HG03457 (cell line): ENCODE measurements around the gene FHL1.

Experiments used
- ATAC-seq: cut with Tn5 transposase; IDR thresholded peaks from one replicate; pipeline ENCODE4 v1.9.1; 2021; ENCODE audit warnings: moderate number of reproducible peaks; ENCODE audit not compliant: unreplicated experiment

Gene FHL1

DNA sequence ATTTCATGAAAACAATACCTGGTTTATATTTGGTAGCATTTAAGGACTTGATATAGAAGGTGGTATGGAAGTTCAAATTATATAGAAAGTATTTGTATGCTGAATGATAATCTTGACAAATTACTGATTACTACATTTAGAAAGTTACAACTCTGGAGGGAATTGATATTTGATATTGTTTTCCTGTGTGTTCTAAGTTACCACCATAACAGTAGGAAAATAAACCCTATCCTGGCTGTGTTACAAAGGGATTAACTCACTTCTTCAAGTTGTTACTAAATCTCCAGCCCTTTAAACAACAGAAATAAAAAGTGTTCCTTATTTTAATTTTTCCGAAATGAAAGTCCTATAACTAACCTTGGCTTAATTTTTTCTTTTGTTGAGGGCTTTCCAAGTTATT lies 36.6 kb downstream of the FHL1 start:
- ATAC-seq = no peak

DNA sequence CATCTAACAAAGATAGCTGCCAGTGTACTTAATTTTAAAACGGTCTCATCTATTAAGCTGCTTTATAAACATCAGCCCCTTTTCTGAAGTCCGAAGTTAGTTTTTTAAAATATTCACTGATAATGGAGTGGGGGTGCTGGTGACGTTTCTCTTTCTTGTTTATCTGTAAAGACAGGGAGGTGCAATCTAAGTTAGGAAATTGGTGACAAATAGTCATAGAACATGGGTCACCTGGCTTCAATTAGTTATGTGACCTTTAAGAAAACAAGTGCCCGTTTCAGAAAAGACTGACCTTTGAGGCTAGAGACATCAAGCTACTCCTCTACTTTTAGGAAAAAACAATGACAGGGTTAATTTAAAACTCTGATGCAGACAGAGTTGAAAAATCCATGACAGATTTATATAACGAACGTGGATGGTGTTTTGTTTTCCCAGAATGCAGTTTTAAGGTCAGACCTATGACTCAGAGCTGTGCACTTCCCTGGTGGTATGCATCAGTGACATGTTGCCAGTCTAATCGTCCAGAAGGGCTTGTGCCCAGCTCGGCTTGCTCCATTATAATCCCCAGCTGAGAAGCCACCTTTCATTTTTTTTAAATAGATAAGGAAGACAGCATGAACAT lies 38.2 kb downstream of the FHL1 start:
- ATAC-seq = no peak

DNA sequence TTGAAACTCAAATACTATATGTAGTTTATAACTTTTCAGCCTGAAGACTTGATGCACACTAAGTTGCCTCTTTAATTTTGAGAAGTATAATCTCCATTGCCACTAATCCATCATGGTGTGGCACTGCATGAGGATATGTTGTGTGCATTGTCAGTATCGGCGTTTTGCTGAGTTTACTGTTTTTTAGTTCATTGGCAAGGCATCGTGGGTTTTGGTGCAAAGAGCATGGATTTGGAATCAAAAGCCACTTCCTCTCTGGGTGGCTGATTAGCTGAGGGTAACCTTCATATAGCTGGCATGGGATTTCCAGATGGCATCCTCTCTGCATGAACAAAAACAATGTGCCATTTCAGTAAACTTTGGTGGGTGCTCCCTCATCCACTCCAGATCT lies 38.7 kb downstream of the FHL1 start:
- no peak for ATAC-seq

DNA sequence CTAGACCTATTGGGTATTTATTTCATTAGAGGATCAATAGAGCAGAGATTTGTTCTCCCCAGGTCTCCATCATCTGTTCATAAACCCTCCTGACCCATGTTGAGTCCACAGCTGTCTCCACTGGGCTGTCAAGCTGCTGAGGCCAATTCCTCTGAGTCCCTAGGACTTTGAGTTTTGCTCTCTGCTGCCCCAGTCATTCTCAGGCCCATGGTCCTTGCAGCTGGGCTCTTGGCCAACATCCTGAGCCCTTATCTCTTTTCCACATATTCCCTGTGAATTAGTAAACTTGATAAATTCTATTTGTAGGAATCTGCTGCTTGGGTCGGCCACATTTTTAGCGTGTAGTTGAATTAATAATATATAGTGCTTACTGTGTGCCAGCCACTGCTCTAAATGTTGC lies 41.9 kb downstream of the FHL1 start:
- no peak for ATAC-seq

DNA sequence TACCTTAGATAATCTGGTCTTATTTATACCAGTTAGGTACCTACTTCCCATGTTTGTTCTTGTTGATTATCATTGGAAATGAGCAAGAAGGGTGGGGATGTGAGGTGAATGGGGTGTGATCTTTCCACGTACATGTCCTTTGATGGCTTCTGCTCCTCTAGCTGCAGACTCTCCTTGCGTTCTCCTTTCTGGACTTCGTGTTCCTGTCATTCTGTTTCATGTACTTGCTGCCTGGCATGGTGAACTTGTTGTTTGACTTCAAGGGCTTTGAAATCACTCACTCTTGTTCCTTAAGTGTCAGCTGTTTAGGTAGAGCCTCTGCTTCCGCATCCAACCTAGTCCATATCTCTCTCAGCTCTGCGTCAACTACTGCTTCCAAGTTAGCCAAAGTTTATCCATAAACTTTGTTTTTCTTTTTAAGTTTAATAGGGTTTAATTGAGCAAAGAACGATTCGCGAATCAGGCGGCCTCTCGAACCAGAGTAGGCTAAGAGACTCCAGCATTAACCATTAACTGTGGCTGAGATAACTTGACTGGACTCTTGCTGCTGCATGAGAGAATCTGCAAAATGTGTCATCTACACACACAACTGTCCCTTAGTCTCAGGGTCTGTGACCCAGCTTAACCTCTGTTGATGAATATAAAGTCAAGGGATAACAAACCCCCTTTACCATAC lies 42.8 kb downstream of the FHL1 start:
- no peak for ATAC-seq

DNA sequence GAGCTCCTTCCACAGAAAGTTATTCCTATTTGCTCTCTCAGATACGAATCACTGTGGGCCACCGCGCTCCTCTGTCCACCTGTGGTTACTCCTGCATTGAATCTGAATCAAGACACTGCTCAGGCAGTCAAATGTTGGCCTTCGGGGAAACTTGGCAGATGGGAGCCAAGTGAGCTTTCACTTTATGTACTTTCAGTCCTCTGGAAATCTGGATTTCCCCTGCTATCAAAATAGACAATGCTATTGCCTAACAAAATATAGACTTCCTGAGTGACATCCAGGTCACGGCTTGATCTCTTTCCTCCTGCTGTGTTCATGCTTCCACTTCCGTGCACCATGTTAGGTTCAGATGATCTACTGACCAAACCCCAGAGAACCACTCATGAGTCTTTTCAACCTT lies 43.8 kb downstream of the FHL1 start:
- ATAC-seq = no peak

DNA sequence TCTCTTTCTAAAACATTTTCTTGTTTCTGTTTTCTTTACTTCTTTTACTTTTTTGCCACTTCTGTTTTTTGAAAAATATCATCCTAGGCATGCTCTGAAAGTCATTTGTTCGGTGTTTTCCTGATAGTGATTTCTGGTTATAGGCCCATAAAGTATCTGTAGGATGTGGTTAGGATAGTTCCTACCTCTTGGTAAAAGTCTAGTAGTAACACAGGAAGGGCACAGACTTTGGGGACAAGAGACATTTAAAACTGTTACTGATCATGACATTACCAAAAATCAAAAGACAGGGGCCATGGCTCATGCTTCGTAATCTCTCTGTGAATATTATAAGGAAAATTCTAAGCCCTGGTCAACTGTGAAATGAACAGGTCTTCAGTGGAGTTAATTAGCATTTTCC lies 44.8 kb downstream of the FHL1 start:
- no peak for ATAC-seq

DNA sequence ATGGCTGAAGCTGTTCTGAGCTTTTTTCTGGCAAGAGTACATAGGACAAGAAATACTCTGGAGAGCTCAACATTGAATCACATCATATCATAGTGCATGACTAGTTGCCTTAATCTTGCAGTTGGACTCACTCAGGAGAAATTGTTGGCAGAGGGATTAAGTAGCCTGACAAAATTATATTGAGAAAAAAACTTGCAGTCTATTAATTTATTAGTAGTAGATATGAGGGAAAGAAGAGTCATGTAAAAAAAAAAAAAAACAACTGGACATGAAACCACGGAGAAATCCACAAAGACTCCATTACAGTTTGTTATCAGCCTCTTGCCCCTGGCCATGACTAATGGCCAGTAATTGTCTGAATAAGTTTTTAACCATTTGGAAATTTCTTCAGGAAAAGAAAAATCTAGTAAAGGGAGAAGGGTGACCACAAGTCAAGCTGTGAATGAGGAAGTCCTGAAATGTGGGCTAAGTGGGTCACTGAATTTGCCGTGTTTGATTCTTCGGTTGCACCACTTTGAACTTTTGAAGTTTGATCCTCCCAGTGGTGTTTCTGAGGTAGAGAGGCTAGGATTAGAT lies 45.6 kb downstream of the FHL1 start:
- no peak for ATAC-seq

DNA sequence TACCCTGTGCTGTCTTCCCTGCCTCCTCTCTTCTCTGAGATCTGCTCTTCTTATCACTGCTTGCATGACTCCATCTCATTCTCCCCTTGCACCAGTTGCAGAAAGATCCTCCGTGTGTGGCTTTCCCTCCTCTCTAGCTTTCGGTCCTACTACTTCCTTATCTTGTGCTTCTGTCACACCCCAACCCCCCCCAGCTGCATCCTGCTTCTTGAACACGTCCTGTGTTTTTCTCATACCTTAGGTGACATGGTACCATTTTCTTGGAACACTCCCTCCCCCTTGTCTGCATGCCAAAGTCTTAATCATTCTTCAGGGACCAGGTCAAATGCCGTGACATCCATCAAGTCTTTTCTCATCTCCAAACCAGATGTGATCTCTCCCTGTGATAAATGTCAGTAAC lies 46.4 kb downstream of the FHL1 start:
- no peak for ATAC-seq

DNA sequence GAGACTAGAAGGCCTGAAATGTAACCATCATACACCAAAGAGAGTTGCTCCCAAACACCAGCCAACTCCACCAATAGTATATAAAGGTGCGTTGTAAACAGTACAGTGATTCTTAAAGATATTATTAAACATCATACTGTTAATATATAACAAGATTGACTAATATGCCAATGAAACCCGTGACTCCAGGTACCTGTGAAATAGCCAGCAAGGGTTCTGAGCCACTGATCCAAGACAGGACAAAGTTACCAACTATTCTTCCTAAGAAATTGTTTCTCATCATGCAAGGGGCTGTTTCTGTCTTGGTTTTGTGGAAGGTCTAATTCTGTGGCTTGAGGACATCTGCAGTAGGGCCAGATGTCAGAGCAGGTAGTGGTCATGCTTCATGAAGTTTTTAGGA lies 47.2 kb downstream of the FHL1 start:
- no peak for ATAC-seq

DNA sequence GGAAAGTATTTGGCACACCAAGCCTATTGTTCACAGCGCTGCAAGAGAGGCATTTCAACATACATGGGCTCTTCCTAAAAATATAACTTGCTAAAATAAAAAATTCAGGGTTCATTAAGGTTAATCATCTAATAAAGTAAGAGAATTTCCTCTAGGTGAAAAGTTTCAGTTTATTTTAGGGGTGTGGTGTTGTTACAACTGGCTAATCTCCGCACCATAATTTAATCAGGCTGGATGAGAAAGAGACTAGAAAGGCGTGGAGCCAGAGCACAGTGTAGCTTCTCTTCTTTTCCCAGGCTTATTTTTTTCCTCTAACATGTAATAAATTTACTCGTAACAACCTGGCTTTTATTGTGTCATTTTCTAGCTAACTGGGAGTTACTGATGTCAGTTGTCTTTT lies 47.9 kb downstream of the FHL1 start:
- no peak for ATAC-seq

DNA sequence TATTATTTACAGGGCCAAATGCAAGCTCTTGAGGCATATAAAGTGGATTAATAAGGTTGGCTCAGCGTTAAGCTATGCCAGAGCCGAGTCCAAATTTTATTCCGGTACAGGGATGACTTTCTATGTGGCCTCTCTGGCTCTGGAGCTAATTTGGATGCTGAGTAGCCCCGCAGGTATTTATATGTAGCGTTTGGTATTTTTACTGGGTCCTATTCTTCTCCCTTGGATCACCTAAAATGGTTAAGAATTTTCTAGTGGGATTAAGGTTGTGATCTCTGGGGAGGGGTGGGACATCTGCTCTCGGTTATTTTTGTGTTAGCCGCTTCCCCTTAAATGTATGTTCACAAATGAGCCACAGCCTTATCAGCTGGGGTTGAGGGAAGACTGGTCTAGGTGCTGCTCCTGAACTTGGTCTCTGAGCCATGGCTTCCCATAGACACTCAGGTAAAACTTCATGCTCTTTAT lies 49.4 kb downstream of the FHL1 start:
- no peak for ATAC-seq

DNA sequence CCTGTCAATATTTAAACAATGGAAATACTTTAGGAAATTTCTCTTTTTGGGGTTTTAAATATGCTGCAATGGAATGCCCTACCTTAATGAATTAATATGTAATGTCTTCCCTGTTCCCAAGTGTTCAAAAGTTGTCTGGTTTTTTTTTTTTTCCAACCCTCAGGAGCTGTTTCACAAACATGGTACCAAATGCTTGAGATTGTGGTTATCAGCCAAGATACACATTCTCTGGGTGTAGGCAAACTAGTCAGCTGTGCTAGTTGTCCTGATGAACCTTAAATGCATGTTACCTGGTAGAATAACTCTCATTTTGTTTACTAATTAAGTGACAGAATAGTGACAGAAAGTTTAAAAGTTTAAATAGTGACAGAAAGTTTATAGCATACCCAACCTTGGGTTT lies 50.7 kb downstream of the FHL1 start:
- no peak for ATAC-seq

DNA sequence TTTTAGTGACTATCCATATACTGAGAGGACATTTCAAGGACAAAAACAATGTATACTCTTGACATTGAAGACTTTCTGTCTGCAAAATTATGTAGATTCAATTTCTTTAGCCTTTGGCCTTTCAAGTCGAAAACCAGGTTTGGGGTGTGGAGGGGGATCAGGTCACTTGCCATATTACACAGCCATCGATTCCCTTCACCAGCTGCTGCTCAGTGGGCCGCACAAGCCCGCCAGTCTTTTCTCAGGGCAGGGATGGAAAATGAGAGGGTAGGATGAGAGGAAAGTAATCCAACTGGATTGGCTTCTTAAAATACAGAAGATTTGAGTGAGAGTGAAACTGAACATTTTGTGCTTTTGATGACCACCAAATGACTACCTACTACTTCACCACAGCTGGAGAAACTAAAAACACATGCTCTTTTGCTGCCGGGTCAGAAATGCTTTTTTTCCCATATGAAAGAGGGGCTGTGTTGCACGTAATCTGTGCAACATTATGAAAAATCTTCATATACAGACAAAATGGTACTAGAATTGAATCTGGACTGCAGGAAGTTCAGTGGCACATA lies 51.4 kb downstream of the FHL1 start:
- no peak for ATAC-seq

DNA sequence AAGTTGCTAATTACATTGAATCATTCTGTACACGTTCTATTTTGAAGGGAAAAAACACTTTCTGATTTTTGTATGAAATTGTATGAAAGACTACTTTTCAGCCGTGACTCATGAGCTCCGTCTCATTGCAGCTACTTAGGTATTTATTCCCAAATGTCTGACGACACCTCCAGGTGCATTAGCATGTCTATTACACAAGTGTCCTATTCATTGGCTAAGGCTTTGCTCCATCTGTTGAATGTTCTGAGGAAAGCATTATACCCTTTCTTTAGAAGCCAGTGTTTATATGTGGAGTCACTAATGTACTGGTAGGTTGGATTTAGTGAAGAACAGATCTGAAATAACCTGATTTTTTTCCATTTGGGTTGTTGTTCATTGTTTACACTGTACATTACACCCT lies 52.0 kb downstream of the FHL1 start:
- ATAC-seq = no peak

DNA sequence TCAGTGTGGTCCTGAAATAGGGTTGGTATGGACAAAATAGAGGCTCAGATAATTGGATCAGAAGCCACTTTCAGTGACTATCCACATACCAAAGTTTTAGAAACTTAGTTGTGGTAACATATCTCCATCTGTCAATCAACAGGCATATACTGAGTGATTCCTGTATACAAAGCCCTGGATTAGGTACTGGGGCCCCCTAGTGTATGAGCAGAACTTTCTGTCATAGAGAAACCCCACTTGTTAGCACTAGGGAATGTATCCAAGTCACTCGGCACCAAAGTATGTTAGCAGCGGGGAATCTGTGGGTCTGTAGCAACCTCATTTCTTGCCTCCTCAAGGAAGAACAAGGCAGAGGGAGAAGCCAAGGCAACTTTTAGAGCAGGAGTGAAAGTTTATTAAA lies 53.1 kb downstream of the FHL1 start:
- no peak for ATAC-seq

DNA sequence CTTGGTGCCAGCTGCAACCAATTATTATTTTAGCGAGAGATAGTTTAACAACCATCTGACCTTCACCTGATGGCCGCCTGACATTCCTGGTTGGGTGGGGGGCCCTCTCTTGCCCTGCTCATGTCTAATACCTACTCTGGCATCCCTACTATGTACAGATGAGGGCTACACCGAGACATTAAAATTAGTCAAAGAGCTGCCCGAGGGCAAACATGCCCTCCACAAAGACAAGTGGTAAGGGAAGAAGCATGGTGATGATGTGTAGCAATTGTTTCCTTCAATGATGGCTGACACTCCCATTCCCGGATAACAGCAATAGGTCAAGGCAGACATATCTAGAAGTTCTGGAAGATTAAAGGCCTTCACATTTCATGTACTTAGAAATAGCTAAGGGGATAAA lies 54.3 kb downstream of the FHL1 start:
- no peak for ATAC-seq

DNA sequence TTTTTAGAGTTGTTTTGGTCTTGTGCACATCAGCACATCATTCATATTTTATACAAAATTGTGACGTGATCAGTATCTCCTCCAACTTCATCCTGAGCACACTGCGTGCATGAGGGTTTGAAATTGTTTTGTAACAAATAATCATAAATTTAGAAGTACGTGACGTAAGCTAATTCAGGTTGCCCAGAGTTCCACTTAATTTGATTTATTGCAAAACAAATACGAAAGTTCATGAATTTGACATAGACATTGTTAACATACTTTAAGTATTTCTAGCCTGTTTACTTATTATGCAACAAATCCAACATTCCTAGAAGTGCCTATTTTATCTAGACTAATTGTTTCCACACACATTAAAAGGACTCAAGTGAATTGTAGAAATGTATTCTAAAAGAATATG lies 55.6 kb downstream of the FHL1 start:
- no peak for ATAC-seq

DNA sequence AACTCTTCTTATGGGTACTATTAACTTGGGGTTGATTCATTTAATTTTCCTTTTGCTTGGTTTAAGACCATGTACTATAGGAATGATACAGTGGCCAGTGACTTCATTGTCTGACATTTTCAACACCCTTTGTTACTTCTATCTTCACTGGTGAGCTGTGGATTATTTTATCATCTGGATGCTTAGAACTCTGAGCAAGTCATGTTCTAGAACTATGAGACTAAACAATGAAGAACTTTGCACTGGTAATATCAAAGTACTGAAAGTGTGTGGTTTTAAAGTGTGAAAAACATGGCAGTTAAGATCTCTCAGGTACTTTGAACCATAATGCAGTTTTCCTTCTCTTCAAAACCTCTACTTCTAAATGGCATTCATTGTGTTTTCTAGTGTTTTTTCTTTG lies 56.1 kb downstream of the FHL1 start:
- no peak for ATAC-seq

DNA sequence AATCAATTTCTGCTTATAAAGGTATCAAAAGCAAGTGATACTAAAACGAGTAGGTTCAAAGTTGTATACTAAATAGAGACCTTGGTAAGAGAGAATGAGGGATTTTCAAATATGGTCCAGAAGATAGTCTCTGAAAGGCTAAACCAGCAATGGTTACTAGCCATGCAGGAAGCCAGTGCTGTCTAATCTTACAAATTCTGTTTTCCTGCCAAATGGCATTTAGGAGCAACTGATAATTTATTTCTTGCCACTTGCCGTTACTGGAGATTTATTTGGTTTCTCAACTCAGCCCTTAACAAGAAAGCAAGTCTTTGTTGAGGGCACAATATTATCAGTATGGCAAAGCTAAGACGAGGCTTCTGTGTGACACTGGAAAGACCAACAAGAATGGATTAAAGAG lies 56.6 kb downstream of the FHL1 start:
- no peak for ATAC-seq

DNA sequence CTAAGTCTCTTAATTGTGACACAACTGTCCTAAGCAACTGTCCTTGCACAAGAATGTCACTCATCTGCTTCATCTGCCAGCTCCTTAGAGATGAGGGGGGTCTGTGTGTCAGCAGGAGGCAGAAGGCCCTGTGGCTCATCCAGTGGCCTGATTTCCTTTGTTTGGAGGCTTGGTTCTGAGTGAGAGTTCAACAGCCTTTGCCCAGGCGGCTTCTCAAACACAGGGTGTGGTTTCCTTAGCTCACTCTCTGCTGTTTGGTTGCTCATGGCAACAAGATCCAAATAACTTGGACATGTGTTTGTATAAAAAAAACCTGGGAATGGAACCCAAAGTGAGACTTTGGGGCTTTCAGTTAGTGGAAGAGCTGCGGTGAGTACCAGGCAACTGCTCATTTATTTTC lies 57.2 kb downstream of the FHL1 start:
- ATAC-seq = no peak

DNA sequence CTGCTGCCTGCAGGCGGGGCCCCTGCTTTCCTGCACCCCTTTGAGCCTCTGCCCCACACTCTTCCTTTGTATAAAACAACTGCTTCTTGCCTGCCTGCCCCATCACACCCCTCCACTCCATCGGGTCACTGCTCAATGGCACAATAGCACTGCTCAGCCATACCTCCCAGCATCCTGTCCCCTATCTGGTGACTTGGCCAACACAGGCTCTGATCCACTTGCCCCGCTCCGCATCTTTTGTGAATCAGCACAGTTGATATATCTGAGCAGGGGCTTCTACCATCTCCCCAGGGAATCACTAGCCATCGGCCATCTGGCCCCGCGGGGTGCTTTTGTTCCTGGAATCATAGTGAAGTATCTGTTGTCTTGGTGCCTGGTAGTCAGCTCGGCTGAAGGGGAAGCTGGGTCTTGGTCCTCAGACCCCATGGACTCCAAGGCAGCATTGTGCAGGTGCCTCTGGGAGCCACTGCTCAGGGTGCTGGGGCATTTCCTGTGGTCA lies 58.6 kb downstream of the FHL1 start:
- no peak for ATAC-seq
